HG02763 (cell line): ENCODE data around the gene PCDHGA5.
"Not testable (repeated sequence)": the region's sequence is repeated elsewhere in the genome, so short reads cannot be mapped to it uniquely, and the experiment has no call there.

Experiments
- ATAC-seq: cut with Tn5 transposase; IDR thresholded peaks from one replicate; pipeline ENCODE4 v1.9.1; 2021; ENCODE audit warnings: mild to moderate bottlenecking, moderate library complexity; ENCODE audit not compliant: unreplicated experiment

PCDHGA5 gene

DNA sequence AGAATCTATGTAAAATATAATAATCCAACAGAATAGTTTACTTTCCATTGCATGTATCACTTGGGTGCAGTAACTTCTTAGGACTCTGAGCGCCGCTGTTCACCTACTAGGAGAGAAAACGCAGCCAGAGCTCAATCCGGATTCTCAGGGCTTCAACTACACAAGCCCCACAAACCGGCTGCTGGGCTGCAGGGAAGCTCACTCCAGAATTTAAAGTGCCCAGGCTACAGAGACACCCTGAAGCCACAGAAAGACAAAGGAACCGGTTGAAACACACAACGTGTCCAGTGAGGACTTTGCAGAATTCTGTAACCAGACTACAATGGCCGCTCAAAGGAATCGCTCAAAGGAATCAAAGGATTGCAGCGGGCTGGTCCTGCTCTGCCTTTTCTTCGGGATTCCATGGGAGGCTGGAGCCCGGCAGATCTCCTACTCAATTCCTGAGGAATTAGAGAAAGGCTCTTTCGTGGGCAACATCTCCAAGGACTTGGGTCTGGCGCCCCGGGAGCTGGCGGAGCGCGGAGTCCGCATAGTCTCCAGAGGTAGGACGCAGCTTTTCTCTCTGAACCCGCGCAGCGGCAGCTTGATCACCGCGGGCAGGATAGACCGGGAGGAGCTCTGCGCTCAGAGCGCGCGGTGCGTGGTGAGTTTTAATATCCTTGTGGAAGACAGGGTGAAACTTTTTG lies 49.0 kb downstream of the PCDHGA5 start, which contains the start of gene PCDHGA10:
PCDHGA10 (plus strand) TSS at position 134 of the 686 bp plus-strand sequence; CDS start at position 323, 189 bp downstream.
- ATAC-seq = peak; percentile 57

- ATAC-seq = no peak
These were observed 49.6 kb downstream of the PCDHGA5 start for GRCh38 chr5:141413540-141414069.

DNA sequence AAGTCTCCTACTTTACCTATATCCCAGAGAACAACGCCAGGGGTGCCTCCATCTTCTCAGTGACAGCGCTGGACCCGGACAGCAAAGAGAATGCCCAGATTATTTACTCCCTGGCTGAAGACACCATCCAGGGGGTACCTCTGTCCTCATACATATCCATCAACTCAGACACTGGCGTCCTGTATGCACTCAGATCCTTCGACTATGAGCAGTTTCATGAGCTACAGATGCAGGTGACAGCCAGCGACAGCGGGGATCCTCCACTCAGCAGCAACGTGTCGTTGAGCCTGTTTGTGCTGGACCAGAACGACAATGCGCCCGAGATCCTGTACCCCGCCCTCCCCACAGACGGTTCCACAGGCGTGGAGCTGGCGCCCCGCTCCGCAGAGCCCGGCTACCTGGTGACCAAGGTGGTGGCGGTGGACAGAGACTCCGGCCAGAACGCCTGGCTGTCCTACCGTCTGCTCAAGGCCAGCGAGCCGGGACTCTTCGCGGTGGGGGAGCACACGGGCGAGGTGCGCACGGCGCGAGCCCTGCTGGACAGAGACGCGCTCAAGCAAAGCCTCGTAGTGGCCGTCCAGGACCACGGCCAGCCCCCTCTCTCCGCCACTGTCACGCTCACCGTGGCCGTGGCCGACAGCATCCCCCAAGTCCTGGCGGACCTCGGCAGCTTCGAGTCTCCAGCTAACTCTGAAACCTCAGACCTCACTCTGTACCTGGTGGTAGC lies 50.7 kb downstream of the PCDHGA5 start:
- ATAC-seq = not testable (repeated sequence)

DNA sequence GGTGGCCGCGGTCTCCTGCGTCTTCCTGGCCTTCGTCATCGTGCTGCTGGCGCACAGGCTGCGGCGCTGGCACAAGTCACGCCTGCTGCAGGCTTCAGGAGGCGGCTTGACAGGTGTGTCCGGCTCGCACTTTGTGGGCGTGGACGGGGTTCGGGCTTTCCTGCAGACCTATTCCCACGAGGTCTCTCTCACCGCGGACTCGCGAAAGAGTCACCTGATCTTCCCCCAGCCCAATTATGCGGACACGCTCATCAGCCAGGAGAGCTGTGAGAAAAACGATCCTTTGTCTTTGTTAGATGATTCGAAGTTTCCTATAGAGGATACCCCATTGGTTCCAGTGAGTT lies 51.3 kb downstream of the PCDHGA5 start:
- ATAC-seq = not testable (repeated sequence)
